ENCODE measurements around the gene TBC1D9B.

Gene TBC1D9B

GRCh38 chr5:179909224-179909623 is 1.5 kb upstream of the TBC1D9B start:
- no peak for TF ChIP-seq CTCF (IDR thresholded peaks at IDR 0.05)

GRCh38 chr5:179908528-179908927 is 831 bp upstream of the TBC1D9B start:
- Histone ChIP-seq H3K27me3 (ENCODE audit: control insufficient read depth, insufficient read depth, low read length) (no peaks in the 10 kb centered on the region), H3K4me3 (ENCODE audit: low read depth, low read length) (no peak overlapping the region), H3K4me1 (peaks cover 6% of the 10 kb centered on the region), H3K9me3 (ENCODE audit: control insufficient read depth, low read length) (no peaks in the 10 kb centered on the region), H3K9ac (no peak overlapping the region), H3K79me2 (peaks cover 2% of the 10 kb centered on the region), H2AFZ (peak overlapping the region; percentile 96), H3K36me3 (ENCODE audit: control insufficient read depth, insufficient read depth, low read length) (no peaks in the 10 kb centered on the region), H3K4me2 (ENCODE audit: low read length) (no peak overlapping the region), H3K27ac (no peak overlapping the region)
- no peak for TF ChIP-seq CTCF (IDR thresholded peaks at IDR 0.05)

More at GRCh38 chr5:179909224-179909623, 1.5 kb upstream of the TBC1D9B start:
- Histone ChIP-seq H3K79me2 (peaks cover 2% of the 10 kb centered on the region), H3K27ac (no peak overlapping the region), H3K4me3 (ENCODE audit: low read depth, low read length) (no peak overlapping the region), H2AFZ (no peak overlapping the region), H3K4me2 (ENCODE audit: low read length) (no peak overlapping the region), H3K27me3 (ENCODE audit: control insufficient read depth, insufficient read depth, low read length) (no peaks in the 10 kb centered on the region), H3K4me1 (peaks cover 6% of the 10 kb centered on the region), H3K9ac (no peak overlapping the region), H3K9me3 (ENCODE audit: control insufficient read depth, low read length) (no peaks in the 10 kb centered on the region), H3K36me3 (ENCODE audit: control insufficient read depth, insufficient read depth, low read length) (no peaks in the 10 kb centered on the region)

- peak overlapping the region; percentile 46 for H3K9ac ChIP-seq
- H3K4me1 ChIP-seq, result peaks cover 6% of the 10 kb centered on the region
- H3K79me2 ChIP-seq, result peaks cover 9% of the 10 kb centered on the region
- H3K4me2 ChIP-seq (ENCODE audit: low read length), result peak overlapping the region; percentile 93
- peak overlapping the region; percentile 0 for H3K27ac ChIP-seq
- H3K27me3 ChIP-seq (ENCODE audit: control insufficient read depth, insufficient read depth, low read length), result no peaks in the 10 kb centered on the region
- TF ChIP-seq CTCF (IDR thresholded peaks at IDR 0.05), result no peak
- H3K9me3 ChIP-seq (ENCODE audit: control insufficient read depth, low read length), result no peaks in the 10 kb centered on the region
- H3K4me3 ChIP-seq (ENCODE audit: low read depth, low read length), result peak overlapping the region; percentile 61
- H3K36me3 ChIP-seq (ENCODE audit: control insufficient read depth, insufficient read depth, low read length), result no peaks in the 10 kb centered on the region
- H2AFZ ChIP-seq, result peak overlapping the region; percentile 90
Measured at GRCh38 chr5:179906795-179907555, 722 bp downstream of the TBC1D9B start.

- TF ChIP-seq CTCF (IDR thresholded peaks at IDR 0.05), result no peak
- peaks cover 10% of the 10 kb centered on the region for H3K79me2 ChIP-seq
- H3K36me3 ChIP-seq (ENCODE audit: control insufficient read depth, insufficient read depth, low read length), result no peaks in the 10 kb centered on the region
- no peaks in the 10 kb centered on the region for H3K27me3 ChIP-seq (ENCODE audit: control insufficient read depth, insufficient read depth, low read length)
- H3K27ac ChIP-seq, result no peak overlapping the region
- no peak overlapping the region for H2AFZ ChIP-seq
- H3K4me2 ChIP-seq (ENCODE audit: low read length), result peak overlapping the region; percentile 93
- no peak overlapping the region for H3K4me3 ChIP-seq (ENCODE audit: low read depth, low read length)
- H3K9ac ChIP-seq, result no peak overlapping the region
- no peaks in the 10 kb centered on the region for H3K9me3 ChIP-seq (ENCODE audit: control insufficient read depth, low read length)
- H3K4me1 ChIP-seq, result peaks cover 6% of the 10 kb centered on the region
Measured at GRCh38 chr5:179906294-179906794, 1.4 kb downstream of the TBC1D9B start.

GRCh38 chr5:179905161-179905560 is 2.5 kb downstream of the TBC1D9B start:
- Histone ChIP-seq H3K4me3 (ENCODE audit: low read depth, low read length) (no peak overlapping the region), H3K79me2 (peaks cover 10% of the 10 kb centered on the region), H2AFZ (no peak overlapping the region), H3K27me3 (ENCODE audit: control insufficient read depth, insufficient read depth, low read length) (no peaks in the 10 kb centered on the region), H3K9me3 (ENCODE audit: control insufficient read depth, low read length) (no peaks in the 10 kb centered on the region), H3K4me1 (peaks cover 6% of the 10 kb centered on the region), H3K9ac (no peak overlapping the region), H3K4me2 (ENCODE audit: low read length) (no peak overlapping the region), H3K27ac (no peak overlapping the region), H3K36me3 (ENCODE audit: control insufficient read depth, insufficient read depth, low read length) (no peaks in the 10 kb centered on the region)
- no peak for TF ChIP-seq CTCF (IDR thresholded peaks at IDR 0.05)
